HCT116 (cell line): ENCODE results near the gene AMN. TPM values are rescaled to one million over a fixed set of nuclear protein-coding genes. Genes with fewer than 3 reads are reported as not detected.

Experiments
- ATAC-seq: fragments of 200-7000 bp; cut with Tn5 transposase; 2 replicates; pipeline ENCODE4 v1.9.1; 2020; ENCODE audit warnings: mild to moderate bottlenecking, moderate library complexity
- BruUV-seq: library from RNA; stranded (reverse); fragments of 400-500 nt; replicated peaks from 2 replicates; lab custom pipeline; 2021; lab: Mats Ljungman, UMichigan
- CTCF ChIA-PET: fragments of 300-600 bp; sonication (Branson Sonifier 250); formaldehyde crosslinking; loops from one replicate; lab custom pipeline; 2021; ENCODE audit warnings: antibody characterized with exemption; lab: Charles Lee
- POLR2A ChIA-PET: fragments of 300-600, 350-600 bp; sonication (Branson Sonifier 250); formaldehyde crosslinking; loops from one replicate; lab custom pipeline; 2021; ENCODE audit warnings: antibody characterized with exemption; lab: Charles Lee
- RAD21 ChIA-PET, 2 experiments: fragments of 300-600 bp; sonication (Branson Sonifier 250); formaldehyde crosslinking; loops; one replicate each; lab custom pipeline; 2023; ENCODE audit warnings: low total read pairs in 2 of 2; ENCODE audit not compliant: uncharacterized antibody in 2 of 2, unreplicated experiment in 2 of 2, low non-redundant PET in 1 of 2; lab: Charles Lee
- DNase-seq: peaks from one replicate; pipeline ENCODE4 v3.0.0-alpha.2; 2010; ENCODE audit warnings: low read depth, low spot score
- H2AFZ ChIP-seq: fragments of 200-600 bp; shearing (Covaris generic), sonication (generic); 2 replicates; pipeline ENCODE4 v1.6.1; 2017; ENCODE audit warnings: low read depth, mixed run types, mixed read lengths, antibody characterized with exemption, low read length; ENCODE audit not compliant: poor library complexity, severe bottlenecking
- H3K27ac ChIP-seq: 2 replicates; pipeline ENCODE4 v1.5.1; 2012; ENCODE audit warnings: low read depth, low read length
- H3K27me3 ChIP-seq: fragments of 200-600 bp; sonication (generic); 2 replicates; pipeline ENCODE4 v1.6.1; 2016; ENCODE audit warnings: mixed run types, low read length, mixed read lengths; ENCODE audit not compliant: insufficient read depth
- H3K36me3 ChIP-seq, 2 experiments: fragments of 200-500 bp in 1 of 2; fragments of 200-600 bp in 1 of 2; sonication (Bioruptor generic) in 1 of 2; sonication (generic) in 1 of 2; 2 replicates each; pipeline versions ENCODE4 v1.5.1 to v1.6.1; 2014 to 2016; ENCODE audit warnings: low read length in 2 of 2, inconsistent platforms in 1 of 2, mixed read lengths in 1 of 2, mixed run types in 1 of 2; ENCODE audit not compliant: insufficient read depth in 2 of 2, control insufficient read depth in 1 of 2
- H3K4me1 ChIP-seq, 2 experiments: fragments of 200-600 bp in 1 of 2; sonication (generic) in 1 of 2; 2 replicates each; pipeline versions ENCODE4 v1.5.1 to v1.6.1; 2012 to 2017; ENCODE audit warnings: low read length in 2 of 2, inconsistent platforms in 1 of 2, mild to moderate bottlenecking in 1 of 2, mixed read lengths in 1 of 2, mixed run types in 1 of 2, moderate library complexity in 1 of 2; ENCODE audit not compliant: insufficient read depth in 2 of 2, control insufficient read depth in 1 of 2
- H3K4me2 ChIP-seq: fragments of 200-600 bp; sonication (generic); 2 replicates; pipeline ENCODE4 v1.6.1; 2017; ENCODE audit warnings: mixed run types, low read length, mixed read lengths
- H3K4me3 ChIP-seq, 2 experiments: fragments of 200-600 bp in 1 of 2; sonication (generic) in 1 of 2; replicated peaks in 1 of 2; 2 replicates each; pipeline ENCODE4 v1.5.1; 2011 to 2016; ENCODE audit warnings: low read length in 2 of 2, control low read depth in 1 of 2, low read depth in 1 of 2, mild to moderate bottlenecking in 1 of 2, mixed read lengths in 1 of 2, mixed run types in 1 of 2
- H3K79me2 ChIP-seq: fragments of 200-600 bp; sonication (generic); 2 replicates; pipeline ENCODE4 v1.6.1; 2017; ENCODE audit warnings: mild to moderate bottlenecking, mixed run types, low read length, moderate library complexity, mixed read lengths; ENCODE audit not compliant: insufficient read depth
- H3K9ac ChIP-seq: fragments of 200-600 bp; sonication (generic); 2 replicates; pipeline ENCODE4 v1.6.1; 2016; ENCODE audit warnings: low read length, mixed read lengths
- H3K9me2 ChIP-seq: fragments of 200-600 bp; sonication (generic), shearing (Covaris generic); 2 replicates; pipeline ENCODE4 v1.6.1; 2017; ENCODE audit warnings: mixed run types, mild to moderate bottlenecking, moderate library complexity; ENCODE audit not compliant: insufficient read depth
- H3K9me3 ChIP-seq, 2 experiments: fragments of 200-500 bp in 1 of 2; fragments of 200-600 bp in 1 of 2; sonication (Bioruptor generic) in 1 of 2; sonication (generic) in 1 of 2; 2 replicates each; pipeline ENCODE4 v1.6.1; 2014 to 2017; ENCODE audit warnings: low read length in 2 of 2, mixed read lengths in 2 of 2, inconsistent platforms in 1 of 2, low read depth in 1 of 2, mild to moderate bottlenecking in 1 of 2, mixed run types in 1 of 2, moderate library complexity in 1 of 2; ENCODE audit not compliant: control insufficient read depth in 1 of 2, insufficient read depth in 1 of 2
- H4K20me1 ChIP-seq: fragments of 200-600 bp; sonication (generic), shearing (Covaris generic); 2 replicates; pipeline ENCODE4 v1.6.1; 2017; ENCODE audit warnings: mixed run types, mild to moderate bottlenecking, moderate library complexity; ENCODE audit not compliant: insufficient read depth
- ATF3 ChIP-seq: IDR thresholded peaks from 2 replicates; pipeline ENCODE4 v1.6.1; 2012
- CTCF ChIP-seq, 3 experiments: fragments of 200-600 bp in 1 of 3; sonication (generic) in 1 of 3; IDR thresholded peaks in 2 of 3; conservative IDR thresholded peaks in 1 of 3; 2 replicates each; pipeline ENCODE4 v1.5.1; 2012 to 2017; ENCODE audit warnings: low read depth in 2 of 3, low read length in 2 of 3, antibody characterized with exemption in 1 of 3, borderline replicate concordance in 1 of 3, control low read depth in 1 of 3, mild to moderate bottlenecking in 1 of 3, mixed read lengths in 1 of 3, mixed run types in 1 of 3, moderate library complexity in 1 of 3; ENCODE audit not compliant: insufficient read depth in 1 of 3
- FOSL1 ChIP-seq: IDR thresholded peaks from 2 replicates; pipeline ENCODE4 v1.6.1; 2012; ENCODE audit warnings: low read depth
- REST ChIP-seq: IDR thresholded peaks from 2 replicates; pipeline ENCODE4 v1.6.1; 2012; ENCODE audit warnings: low read depth
- YY1 ChIP-seq: IDR thresholded peaks from 2 replicates; pipeline ENCODE4 v1.6.1; 2011; ENCODE audit warnings: low read length, low read depth, moderate library complexity, mild to moderate bottlenecking; ENCODE audit not compliant: insufficient replicate concordance; ENCODE audit errors: extremely low read depth
- ZBTB33 ChIP-seq: IDR thresholded peaks from 2 replicates; pipeline ENCODE4 v1.6.1; 2011; ENCODE audit warnings: mild to moderate bottlenecking, low read length, moderate library complexity; ENCODE audit not compliant: insufficient replicate concordance; ENCODE audit errors: extremely low read depth
- intact Hi-C: fragments of 100-400 bp; cut with micrococcal nuclease; formaldehyde crosslinking; loops from 2 replicates; pipeline ENCODE4 v1.10.0; 2022
- total RNA-seq: library from RNA; stranded (reverse); gene quantifications from one replicate; pipeline ENCODE4 v1.2.1, GENCODE V29; 2021; ENCODE audit not compliant: unreplicated experiment

AMN gene
- total RNA-seq, 1 experiment from 2014 or later = 5.7 TPM

GRCh38 chr14:102891111-102891510 lies 31.4 kb upstream of the AMN start:
- peaks cover 4 to 29% of the 10 kb centered on the region in 2 experiments; a peak in 3 of 4 replicates for H3K36me3 ChIP-seq

More at GRCh38 chr14:102891111-102891510, 31.4 kb upstream of the AMN start:
- H3K4me1 ChIP-seq = no peaks in the 10 kb centered on the region
- H3K79me2 ChIP-seq = no peaks in the 10 kb centered on the region
- BruUV-seq = no TSS peak
- RAD21 ChIA-PET = no interaction called here
- no peak for ATAC-seq
- H4K20me1 ChIP-seq = no peaks in the 10 kb centered on the region
- CTCF ChIA-PET = no interaction called here
- H3K9ac ChIP-seq = no peak overlapping the region
- no peaks in the 10 kb centered on the region for H3K9me3 ChIP-seq
- H3K4me3 ChIP-seq = no peak overlapping the region
- no peak overlapping the region for H2AFZ ChIP-seq
- H3K9me2 ChIP-seq = no peaks in the 10 kb centered on the region
- POLR2A ChIA-PET = no interaction called here
- intact Hi-C loops = no loop called here
- H3K27ac ChIP-seq = no peak overlapping the region
- H3K4me2 ChIP-seq = no peak overlapping the region
- DNase-seq = no peak
- TF ChIP-seq ATF3 (no peak), REST (no peak), FOSL1 (no peak), YY1 (no peak), ZBTB33 (no peak), CTCF (IDR thresholded peaks at IDR 0.05 in 2 of 3, conservative IDR thresholded peaks at IDR 0.05 in 1 of 3; ENCODE audit: borderline replicate concordance in 1 of 3, insufficient read depth in 1 of 3, low read depth in 2 of 3, low read length in 2 of 3) (no peak)
- H3K27me3 ChIP-seq = no peaks in the 10 kb centered on the region
